ENCODE measurements around the gene DNLZ.

- TF ChIP-seq CTCF (IDR thresholded peaks at IDR 0.05; ENCODE audit: low read depth, low read length) = no peak
- no peak for TF ChIP-seq POLR2A (IDR thresholded peaks at IDR 0.05; ENCODE audit: extremely low read depth, insufficient read length)
These were observed 5.5 kb downstream of the DNLZ start for GRCh38 chr9:136358016-136358415.
